ENCODE measurements around the gene NAA15. TPM values are rescaled to one million over a fixed set of nuclear protein-coding genes. Genes with fewer than 3 reads are reported as not detected.
"Not testable (repeated sequence)": the region's sequence is repeated elsewhere in the genome, so short reads cannot be mapped to it uniquely, and the experiment has no call there.

The NAA15 gene
- total RNA-seq, 1 experiment from 2014 or later: 16.6 TPM

DNA sequence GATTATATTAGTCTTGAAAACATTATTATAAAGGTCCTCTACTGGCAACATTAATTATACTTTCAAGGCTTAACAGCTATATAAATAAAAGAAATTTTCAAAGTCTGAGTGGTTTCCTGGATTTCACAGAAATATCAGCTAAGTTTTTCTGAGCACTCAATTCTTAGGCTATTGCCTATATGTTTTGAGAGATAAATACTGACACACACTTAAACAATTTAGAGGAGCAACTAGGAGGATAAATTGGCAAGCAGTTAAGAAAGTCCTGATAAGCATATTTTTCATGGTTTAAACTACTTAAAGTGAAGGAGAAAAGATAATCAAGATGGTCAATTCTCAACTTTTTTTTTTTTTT is 18.6 kb upstream of the NAA15 start:
- H3K9me3 ChIP-seq: no peaks in the 10 kb centered on the region
- H3K4me3 ChIP-seq: no peak overlapping the region
- no peaks in the 10 kb centered on the region for H3K27me3 ChIP-seq
- no peaks in the 10 kb centered on the region for H3K36me3 ChIP-seq
- DNase-seq: no peak

DNA sequence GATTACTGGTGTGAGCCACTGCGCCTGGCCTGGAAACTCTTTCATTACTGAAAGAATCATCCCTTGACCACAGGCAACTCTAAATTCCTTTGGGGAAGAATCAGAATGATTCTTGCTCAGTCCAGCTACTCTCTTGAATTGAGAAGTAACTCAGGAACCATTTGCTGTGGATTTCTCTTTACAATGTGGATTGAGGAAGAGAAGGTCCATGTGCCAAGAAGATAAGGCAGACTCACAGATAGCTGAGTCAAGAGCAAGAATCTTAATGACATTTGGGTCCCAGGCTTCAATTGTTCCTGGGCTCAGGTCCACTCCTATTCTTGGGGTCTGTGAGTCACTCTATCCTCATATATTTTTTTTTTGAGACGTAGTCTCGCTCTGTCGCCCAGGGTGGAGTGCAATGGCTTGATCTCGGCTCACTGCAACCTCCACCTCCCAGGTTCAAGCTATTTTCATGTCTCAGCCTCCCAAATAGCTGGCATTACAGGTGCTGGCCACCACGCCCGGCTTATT is 15.1 kb upstream of the NAA15 start:
- Histone ChIP-seq H3K36me3 (peaks cover 2% of the 10 kb centered on the region; the same call in 1 of the 2 replicates), H3K27me3 (no peaks in the 10 kb centered on the region), H3K9me3 (no peaks in the 10 kb centered on the region), H3K4me3 (no peak overlapping the region)
- DNase-seq: no peak

DNA sequence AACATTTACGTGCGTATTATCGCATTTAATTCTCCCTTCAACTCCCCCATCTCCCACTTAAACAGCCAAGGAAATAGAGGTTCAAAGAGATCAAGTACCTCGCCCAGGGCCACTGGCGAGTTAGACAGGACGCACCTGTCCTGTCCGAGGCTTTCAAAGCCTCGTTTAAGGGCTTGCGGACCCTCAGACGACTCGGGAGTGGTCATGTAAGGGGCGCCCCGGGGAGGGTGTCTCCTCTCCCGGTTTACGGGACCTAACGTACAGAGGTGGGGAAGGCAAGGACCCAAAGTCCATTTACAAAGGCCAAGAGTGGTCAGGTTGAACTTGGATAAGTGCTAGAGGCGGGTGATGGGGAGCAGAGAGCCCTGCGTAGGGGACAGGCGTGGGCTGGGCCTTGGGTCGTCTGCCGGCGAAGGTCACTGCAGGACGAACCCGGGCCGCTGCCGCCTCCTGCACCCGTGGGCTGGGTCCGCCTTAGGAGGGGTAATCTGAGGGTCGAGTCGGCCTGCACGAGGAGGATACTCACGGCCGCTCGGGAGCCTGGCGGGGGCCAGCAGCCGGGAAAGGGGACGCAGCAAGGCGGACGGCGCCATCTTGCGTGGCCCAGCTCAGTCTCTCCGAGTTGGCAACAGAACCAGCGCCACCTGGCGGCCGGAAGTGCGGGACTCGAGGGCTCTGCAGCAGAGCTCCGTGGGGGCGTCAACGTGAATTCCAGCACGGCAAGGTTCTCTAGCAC is 5.9 kb upstream of the NAA15 start:
- H3K4me3 ChIP-seq: peak overlapping the region; percentile 69
- H3K9me3 ChIP-seq: no peaks in the 10 kb centered on the region
- H3K36me3 ChIP-seq: peaks cover 16% of the 10 kb centered on the region
- peak; percentile 89 for DNase-seq
- H3K27me3 ChIP-seq: no peaks in the 10 kb centered on the region

DNA sequence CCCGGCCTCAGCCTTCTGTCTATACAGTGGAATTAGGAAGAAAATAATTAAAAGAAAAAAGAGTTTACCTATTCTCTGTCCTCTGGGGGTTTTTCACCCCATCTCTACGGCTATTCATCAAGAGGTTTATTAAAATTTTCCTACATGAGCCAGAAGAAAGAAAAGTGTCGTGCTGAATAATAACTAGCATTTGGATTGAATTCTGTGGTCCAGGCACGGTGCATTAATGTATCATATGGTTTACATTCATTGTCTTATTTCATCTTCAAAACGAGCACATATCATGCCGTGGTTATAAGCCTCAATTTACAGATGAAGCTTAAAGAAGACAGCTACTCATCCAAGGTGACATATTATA is 5.4 kb upstream of the NAA15 start:
- no peaks in the 10 kb centered on the region for H3K27me3 ChIP-seq
- no peaks in the 10 kb centered on the region for H3K9me3 ChIP-seq
- H3K36me3 ChIP-seq: peaks cover 16% of the 10 kb centered on the region
- peak overlapping the region; percentile 69 for H3K4me3 ChIP-seq
- no peak for DNase-seq

DNA sequence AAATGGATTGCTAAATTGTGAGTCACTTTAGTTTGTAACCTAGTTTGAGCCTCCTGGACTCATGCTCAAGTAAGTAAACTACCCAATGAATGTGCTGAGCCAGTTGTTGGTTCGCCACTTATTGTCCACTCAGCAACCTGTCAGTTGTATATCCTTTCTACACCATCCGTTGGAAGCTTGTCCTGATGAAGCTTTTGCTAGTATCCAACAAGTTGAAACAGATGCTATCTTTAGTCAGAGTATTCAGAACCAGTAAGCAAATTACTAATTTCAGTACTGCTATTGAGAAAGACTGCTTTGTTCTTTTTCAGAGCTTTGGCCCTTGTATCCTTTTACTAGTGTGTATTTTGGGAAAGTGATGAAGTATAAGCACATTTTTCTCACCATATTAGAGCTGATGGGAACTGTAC is 4.3 kb upstream of the NAA15 start:
- Histone ChIP-seq H3K27me3 (no peaks in the 10 kb centered on the region), H3K36me3 (peaks cover 15% of the 10 kb centered on the region), H3K9me3 (no peaks in the 10 kb centered on the region), H3K4me3 (no peak overlapping the region)
- DNase-seq: no peak

DNA sequence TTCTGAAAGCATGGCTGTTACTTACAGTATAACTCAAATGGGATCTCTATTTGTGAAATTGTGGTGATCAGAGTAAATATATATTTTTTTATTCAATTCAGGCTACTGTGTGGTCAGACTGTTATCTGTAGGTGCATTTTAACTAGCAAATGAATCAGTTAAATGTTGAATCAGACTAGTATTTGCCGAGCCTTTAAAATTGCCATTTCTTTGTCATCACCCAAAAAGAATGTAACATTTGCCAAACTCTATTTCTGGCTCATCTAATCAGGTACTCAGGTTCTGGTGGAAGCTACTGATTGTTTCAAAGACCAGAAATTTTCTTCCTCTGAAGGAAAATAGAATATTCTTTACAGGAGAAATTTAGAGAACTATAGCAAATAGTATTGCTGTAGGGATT is 1.8 kb upstream of the NAA15 start:
- Histone ChIP-seq H3K4me3 (peak overlapping the region; percentile 79), H3K27me3 (no peaks in the 10 kb centered on the region), H3K9me3 (no peaks in the 10 kb centered on the region), H3K36me3 (peaks cover 13% of the 10 kb centered on the region)
- DNase-seq: no peak

DNA sequence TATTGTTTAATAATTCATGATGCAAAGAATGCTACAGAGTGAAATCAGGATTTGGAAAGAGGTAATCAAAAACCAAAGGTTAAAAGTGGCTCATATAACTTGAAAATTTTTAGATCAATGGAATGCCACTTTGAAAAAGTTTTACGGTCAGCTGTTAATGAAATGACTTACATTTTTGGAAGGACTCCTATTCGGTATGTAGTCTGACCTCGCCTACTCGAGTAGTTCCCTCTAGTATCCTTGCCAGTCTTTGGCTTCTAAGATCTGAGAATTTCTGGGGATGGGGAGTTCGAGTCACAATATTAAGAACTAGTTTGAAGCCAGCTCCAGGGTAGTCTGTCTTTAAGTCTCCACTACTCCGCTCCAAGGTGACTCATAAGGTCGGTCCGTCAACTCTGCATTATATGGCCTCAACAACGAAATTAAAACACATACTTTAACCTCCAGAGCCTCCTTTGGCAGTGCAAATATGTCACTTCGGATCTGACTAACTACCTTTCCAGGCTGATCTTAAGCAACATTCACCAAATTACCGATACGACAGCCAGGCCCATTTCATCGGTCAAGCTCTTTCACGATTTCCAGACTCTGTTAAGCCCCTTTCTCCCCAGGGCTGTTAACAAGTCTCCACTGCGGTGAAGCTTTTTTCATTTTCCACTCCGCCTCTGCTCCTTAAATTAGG is 733 bp upstream of the NAA15 start:
- DNase-seq: peak; percentile 22
- Histone ChIP-seq H3K36me3 (peaks cover 17% of the 10 kb centered on the region), H3K27me3 (no peaks in the 10 kb centered on the region)

DNA sequence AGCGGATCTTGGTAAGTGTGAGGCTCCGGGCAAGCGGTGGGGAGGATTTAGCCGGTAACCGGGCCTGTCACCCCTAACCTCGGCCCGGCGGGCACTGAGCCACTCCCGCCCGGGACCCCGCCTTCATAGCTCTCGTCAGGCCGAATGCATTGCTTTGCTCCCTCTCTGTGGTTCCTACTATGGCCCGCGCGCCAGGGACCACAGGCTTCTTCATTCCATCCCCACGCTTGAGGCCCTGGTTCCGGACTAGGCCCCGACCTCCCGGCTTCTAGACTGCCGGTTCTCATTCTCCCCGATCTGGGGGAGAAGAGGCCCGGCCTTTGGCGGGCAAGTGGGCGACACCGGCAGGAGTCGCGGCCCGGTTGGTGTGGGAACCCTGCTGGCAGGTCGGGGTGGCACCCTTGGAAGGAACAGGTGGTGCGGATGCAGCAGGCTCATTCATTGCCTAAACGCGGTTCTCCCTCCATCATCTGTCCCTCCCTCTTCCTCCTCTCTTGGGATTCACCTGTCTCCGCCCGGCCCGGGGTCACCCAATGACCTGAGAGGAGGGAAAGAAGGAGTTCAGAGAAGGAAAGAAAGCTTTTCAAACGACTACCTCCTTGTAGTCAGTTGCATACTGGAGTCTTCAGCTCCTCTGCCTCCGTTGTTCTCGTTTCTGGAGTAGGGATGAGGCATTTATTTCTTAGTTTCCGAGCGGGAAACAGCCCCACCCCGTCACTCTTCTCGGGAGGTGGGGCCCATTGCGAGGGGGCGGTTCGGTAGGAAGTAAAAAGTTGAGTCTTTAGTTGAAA is 711 bp downstream of the NAA15 start, which contains the start of gene NDUFC1:
Gene NDUFC1, minus strand, starts transcription at position 657 of the 791 bp plus-strand sequence. CDS start 6,679 bp downstream, outside the sequence.
- H3K36me3 ChIP-seq: peaks cover 22% of the 10 kb centered on the region
- peak within 1 kb of the TSS; percentile 79 for H3K4me3 ChIP-seq
- peak; percentile 44 for DNase-seq
- H3K27me3 ChIP-seq: no peaks in the 10 kb centered on the region
- no peaks in the 10 kb centered on the region for H3K9me3 ChIP-seq

More for the DNA sequence above, 733 bp upstream of the NAA15 start:
- Histone ChIP-seq H3K9me3 (no peaks in the 10 kb centered on the region), H3K4me3 (peak overlapping the region; percentile 79)

DNA sequence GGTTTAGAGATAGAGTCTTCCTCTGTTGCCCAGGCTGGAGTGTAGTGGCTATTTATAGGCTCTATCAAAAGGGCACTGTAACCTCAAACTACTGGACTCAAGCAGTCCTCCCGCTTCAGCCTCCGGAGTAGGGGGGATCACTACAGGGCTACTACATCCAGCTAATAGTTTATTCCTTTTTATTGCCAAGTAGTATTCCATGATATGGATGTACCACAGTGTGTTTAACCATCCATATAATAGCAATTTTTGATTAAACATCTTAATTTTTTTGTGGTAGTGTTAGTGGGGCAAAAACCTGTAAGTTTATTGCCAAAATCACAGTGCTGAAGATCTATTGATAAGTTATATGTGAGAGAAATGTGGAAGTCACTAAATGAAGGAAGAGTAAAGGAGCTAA is 3.6 kb downstream of the NAA15 start:
- no peak overlapping the region for H3K4me3 ChIP-seq
- no peaks in the 10 kb centered on the region for H3K27me3 ChIP-seq
- DNase-seq: no peak
- peaks cover 23% of the 10 kb centered on the region for H3K36me3 ChIP-seq
- H3K9me3 ChIP-seq: no peaks in the 10 kb centered on the region

DNA sequence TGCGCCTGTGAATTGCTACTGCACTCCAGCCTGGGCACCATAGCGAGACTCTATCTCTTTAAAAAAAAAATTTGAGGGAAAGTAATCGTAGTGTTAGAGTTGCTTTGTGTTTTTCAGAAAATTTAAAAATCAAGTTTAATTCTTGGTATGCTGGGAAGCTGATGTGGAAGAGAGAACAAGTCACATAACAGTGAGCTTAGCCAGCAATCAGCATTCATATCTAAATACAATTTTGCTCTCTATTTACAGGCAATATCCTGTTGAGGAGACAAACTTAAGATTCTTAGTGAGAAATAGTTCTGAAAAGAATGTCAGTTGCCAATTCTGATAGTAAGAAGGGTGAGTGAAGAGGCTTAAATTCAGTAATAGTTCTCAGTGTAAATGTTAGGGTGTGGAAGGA is 10.6 kb downstream of the NAA15 start:
- H3K9me3 ChIP-seq: 0 out of 2 replicates have a peak, but pooled peaks cover 3% of the 10 kb centered on the region
- no peaks in the 10 kb centered on the region for H3K27me3 ChIP-seq
- H3K36me3 ChIP-seq: peaks cover 2% of the 10 kb centered on the region
- no peak for DNase-seq
- no peak overlapping the region for H3K4me3 ChIP-seq

DNA sequence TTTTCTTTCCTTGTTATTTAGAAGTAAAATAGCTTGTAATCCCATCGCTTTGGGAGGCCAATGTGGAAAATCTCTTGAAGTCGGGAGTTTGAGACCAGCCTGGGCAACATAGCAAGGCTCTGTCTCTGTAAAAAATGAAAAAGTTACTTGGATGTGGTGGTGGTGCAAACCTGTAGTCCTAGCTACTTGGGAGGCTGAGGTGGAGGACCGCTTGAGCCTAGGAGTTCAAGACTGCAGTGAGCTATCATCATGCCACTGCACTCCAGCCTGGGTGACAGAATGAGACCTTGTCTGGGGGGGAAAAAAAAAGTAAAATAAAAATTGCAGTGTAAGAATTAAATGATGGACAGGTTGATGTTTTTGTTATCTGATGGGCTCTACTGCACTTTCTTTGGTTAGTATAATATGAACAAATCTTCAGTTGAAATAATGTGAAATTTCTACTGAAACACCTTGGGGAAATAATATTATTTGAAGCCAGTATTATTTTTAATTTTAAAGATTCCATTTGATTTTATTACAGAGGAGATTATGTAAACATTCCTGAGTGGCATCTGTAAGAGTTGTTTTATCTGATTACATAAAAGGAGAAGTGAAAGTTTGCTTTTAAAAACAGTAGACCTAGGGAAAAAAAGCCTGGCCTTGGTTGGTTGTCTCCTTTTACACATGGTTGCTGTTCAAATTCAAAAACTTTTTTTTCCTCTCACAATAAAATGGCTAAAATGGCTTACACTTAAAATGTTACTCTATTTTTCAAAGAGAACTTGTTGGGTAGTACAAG is 11.4 kb downstream of the NAA15 start:
- H3K9me3 ChIP-seq: 0 out of 2 replicates have a peak, but pooled peaks cover 3% of the 10 kb centered on the region
- H3K36me3 ChIP-seq: no peaks in the 10 kb centered on the region; the same call in 1 of the 2 replicates
- no peak for DNase-seq
- H3K4me3 ChIP-seq: no peak overlapping the region
- no peaks in the 10 kb centered on the region for H3K27me3 ChIP-seq

DNA sequence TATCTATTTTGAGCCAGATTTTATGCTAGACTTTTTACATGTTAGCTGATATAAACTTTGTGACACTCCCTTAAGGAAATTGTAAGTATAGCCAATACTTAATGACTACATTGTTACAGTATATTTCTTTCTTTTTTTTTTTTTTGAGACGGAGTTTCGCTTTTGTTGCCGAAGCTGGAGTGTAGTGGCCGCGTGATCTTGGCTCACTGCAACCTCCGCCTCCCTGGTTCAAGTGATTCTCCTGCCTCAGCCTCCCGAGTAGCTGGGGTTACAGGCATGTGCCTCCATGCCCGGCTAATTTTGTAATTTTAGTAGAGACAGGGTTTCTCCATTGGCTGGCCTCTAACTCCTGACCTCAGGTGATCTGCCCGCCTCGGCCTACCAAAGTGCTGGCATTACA is 12.1 kb downstream of the NAA15 start:
- H3K9me3 ChIP-seq, H3K4me3 ChIP-seq, DNase-seq, H3K36me3 ChIP-seq, H3K27me3 ChIP-seq: not testable (repeated sequence)

DNA sequence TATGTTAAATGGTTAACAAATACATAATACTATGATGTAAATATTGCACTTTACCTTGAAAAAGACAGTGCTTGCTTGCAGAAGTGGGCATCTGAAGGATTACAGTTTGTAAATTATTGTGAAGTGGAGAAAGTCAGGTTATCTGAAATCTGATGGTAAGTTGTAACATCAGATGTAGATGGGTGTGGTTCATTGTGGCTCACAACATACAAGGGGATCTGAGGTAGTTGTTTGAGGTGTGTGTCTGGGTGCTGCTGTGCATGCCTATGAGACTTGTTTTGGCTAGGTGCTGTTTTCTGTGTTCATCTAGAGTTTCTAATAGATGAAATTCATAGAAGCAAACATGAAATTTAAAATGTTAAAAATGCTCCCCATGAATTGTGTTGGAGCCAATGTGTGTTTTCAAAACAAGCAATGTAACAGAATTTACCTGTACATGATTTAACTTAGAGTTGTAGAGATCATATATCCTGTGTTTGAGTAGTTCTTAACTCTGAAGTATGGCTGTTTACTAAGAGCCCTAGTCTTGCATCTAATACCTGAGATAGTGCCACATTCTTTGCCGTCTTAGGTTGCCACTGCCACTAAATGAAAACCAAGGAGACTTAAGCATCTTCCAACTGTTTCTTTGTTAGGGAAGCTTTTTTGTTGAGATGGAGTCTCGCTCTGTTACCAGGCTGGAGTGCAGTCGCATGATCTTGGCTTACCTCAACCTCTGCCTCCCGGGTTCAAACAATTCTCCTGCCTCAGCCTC is 12.9 kb downstream of the NAA15 start:
- no peak overlapping the region for H3K4me3 ChIP-seq
- H3K27me3 ChIP-seq: no peaks in the 10 kb centered on the region
- DNase-seq: no peak
- H3K36me3 ChIP-seq: no peaks in the 10 kb centered on the region; the same call in 1 of the 2 replicates
- 0 out of 2 replicates have a peak, but pooled peaks cover 3% of the 10 kb centered on the region for H3K9me3 ChIP-seq

DNA sequence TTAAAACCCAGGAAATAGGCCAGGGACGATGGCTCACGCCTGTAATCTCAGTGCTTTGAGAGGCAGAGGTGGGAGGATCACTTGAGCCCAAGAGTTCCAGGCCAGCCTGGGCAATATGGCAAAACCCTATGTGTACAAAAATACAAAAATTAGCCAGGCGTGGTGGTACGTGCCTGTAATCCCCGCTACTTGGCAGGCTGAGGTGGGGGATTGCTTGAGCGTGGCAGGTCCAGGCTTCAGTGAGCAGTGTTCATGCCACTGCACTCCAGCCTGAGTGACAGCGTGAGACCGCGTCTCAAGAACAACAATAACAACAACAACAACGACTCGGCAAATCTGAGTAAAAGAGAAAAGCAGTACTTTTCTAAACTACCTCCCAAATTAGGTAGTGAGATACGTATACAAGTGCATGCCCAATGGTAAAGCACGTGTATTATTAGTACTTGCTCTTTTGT is 13.9 kb downstream of the NAA15 start:
- no peak for DNase-seq
- H3K27me3 ChIP-seq: no peaks in the 10 kb centered on the region
- H3K4me3 ChIP-seq: no peak overlapping the region
- no peaks in the 10 kb centered on the region; the same call in 1 of the 2 replicates for H3K36me3 ChIP-seq
- H3K9me3 ChIP-seq: 0 out of 2 replicates have a peak, but pooled peaks cover 3% of the 10 kb centered on the region

DNA sequence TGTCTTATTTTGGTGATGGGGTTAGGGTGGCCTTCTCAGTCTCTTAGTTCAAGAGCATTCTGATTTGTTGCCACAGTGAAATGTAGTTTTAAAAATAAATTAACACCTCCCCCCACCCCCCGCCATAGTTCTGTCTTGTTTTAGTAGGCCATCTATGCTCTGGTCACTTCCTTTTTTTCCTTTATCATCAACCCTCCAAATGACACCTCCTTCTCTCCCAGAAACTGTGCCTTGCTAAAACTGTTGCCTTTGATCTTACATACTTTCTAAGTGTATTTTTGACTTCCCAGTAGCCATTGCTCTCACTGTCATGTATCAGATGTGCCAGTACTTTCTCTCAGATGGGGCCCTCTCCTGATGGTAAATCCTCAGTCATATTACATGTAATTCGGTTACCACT is 15.4 kb downstream of the NAA15 start:
- Histone ChIP-seq H3K9me3 (0 out of 2 replicates have a peak, but pooled peaks cover 3% of the 10 kb centered on the region), H3K36me3 (no peaks in the 10 kb centered on the region; the same call in 1 of the 2 replicates), H3K27me3 (no peaks in the 10 kb centered on the region), H3K4me3 (no peak overlapping the region)
- DNase-seq: no peak
